HCT116 (cell line): Measurements from ENCODE around the gene SLC38A3. TPM values are rescaled to one million over a fixed set of nuclear protein-coding genes. Genes with fewer than 3 reads are reported as not detected.

ENCODE experiments used
- ATAC-seq: fragments of 200-7000 bp; cut with Tn5 transposase; 2 replicates; pipeline ENCODE4 v1.9.1; 2020; ENCODE audit warnings: mild to moderate bottlenecking, moderate library complexity
- BruUV-seq: library from RNA; stranded (reverse); fragments of 400-500 nt; replicated peaks from 2 replicates; lab custom pipeline; 2021; lab: Mats Ljungman, UMichigan
- CTCF ChIA-PET: fragments of 300-600 bp; sonication (Branson Sonifier 250); formaldehyde crosslinking; loops from one replicate; lab custom pipeline; 2021; ENCODE audit warnings: antibody characterized with exemption; lab: Charles Lee
- POLR2A ChIA-PET: fragments of 300-600, 350-600 bp; sonication (Branson Sonifier 250); formaldehyde crosslinking; loops from one replicate; lab custom pipeline; 2021; ENCODE audit warnings: antibody characterized with exemption; lab: Charles Lee
- RAD21 ChIA-PET, 2 experiments: fragments of 300-600 bp; sonication (Branson Sonifier 250); formaldehyde crosslinking; loops; one replicate each; lab custom pipeline; 2023; ENCODE audit warnings: low total read pairs in 2 of 2; ENCODE audit not compliant: uncharacterized antibody in 2 of 2, unreplicated experiment in 2 of 2, low non-redundant PET in 1 of 2; lab: Charles Lee
- DNase-seq: peaks from one replicate; pipeline ENCODE4 v3.0.0-alpha.2; 2010; ENCODE audit warnings: low read depth, low spot score
- H2AFZ ChIP-seq: fragments of 200-600 bp; shearing (Covaris generic), sonication (generic); 2 replicates; pipeline ENCODE4 v1.6.1; 2017; ENCODE audit warnings: low read depth, mixed run types, mixed read lengths, antibody characterized with exemption, low read length; ENCODE audit not compliant: poor library complexity, severe bottlenecking
- H3K27ac ChIP-seq: 2 replicates; pipeline ENCODE4 v1.5.1; 2012; ENCODE audit warnings: low read depth, low read length
- H3K27me3 ChIP-seq: fragments of 200-600 bp; sonication (generic); 2 replicates; pipeline ENCODE4 v1.6.1; 2016; ENCODE audit warnings: mixed run types, low read length, mixed read lengths; ENCODE audit not compliant: insufficient read depth
- H3K36me3 ChIP-seq, 2 experiments: fragments of 200-500 bp in 1 of 2; fragments of 200-600 bp in 1 of 2; sonication (Bioruptor generic) in 1 of 2; sonication (generic) in 1 of 2; 2 replicates each; pipeline versions ENCODE4 v1.5.1 to v1.6.1; 2014 to 2016; ENCODE audit warnings: low read length in 2 of 2, inconsistent platforms in 1 of 2, mixed read lengths in 1 of 2, mixed run types in 1 of 2; ENCODE audit not compliant: insufficient read depth in 2 of 2, control insufficient read depth in 1 of 2
- H3K4me1 ChIP-seq, 2 experiments: fragments of 200-600 bp in 1 of 2; sonication (generic) in 1 of 2; 2 replicates each; pipeline versions ENCODE4 v1.5.1 to v1.6.1; 2012 to 2017; ENCODE audit warnings: low read length in 2 of 2, inconsistent platforms in 1 of 2, mild to moderate bottlenecking in 1 of 2, mixed read lengths in 1 of 2, mixed run types in 1 of 2, moderate library complexity in 1 of 2; ENCODE audit not compliant: insufficient read depth in 2 of 2, control insufficient read depth in 1 of 2
- H3K4me2 ChIP-seq: fragments of 200-600 bp; sonication (generic); 2 replicates; pipeline ENCODE4 v1.6.1; 2017; ENCODE audit warnings: mixed run types, low read length, mixed read lengths
- H3K4me3 ChIP-seq, 2 experiments: fragments of 200-600 bp in 1 of 2; sonication (generic) in 1 of 2; replicated peaks in 1 of 2; 2 replicates each; pipeline ENCODE4 v1.5.1; 2011 to 2016; ENCODE audit warnings: low read length in 2 of 2, control low read depth in 1 of 2, low read depth in 1 of 2, mild to moderate bottlenecking in 1 of 2, mixed read lengths in 1 of 2, mixed run types in 1 of 2
- H3K79me2 ChIP-seq: fragments of 200-600 bp; sonication (generic); 2 replicates; pipeline ENCODE4 v1.6.1; 2017; ENCODE audit warnings: mild to moderate bottlenecking, mixed run types, low read length, moderate library complexity, mixed read lengths; ENCODE audit not compliant: insufficient read depth
- H3K9ac ChIP-seq: fragments of 200-600 bp; sonication (generic); 2 replicates; pipeline ENCODE4 v1.6.1; 2016; ENCODE audit warnings: low read length, mixed read lengths
- H3K9me2 ChIP-seq: fragments of 200-600 bp; sonication (generic), shearing (Covaris generic); 2 replicates; pipeline ENCODE4 v1.6.1; 2017; ENCODE audit warnings: mixed run types, mild to moderate bottlenecking, moderate library complexity; ENCODE audit not compliant: insufficient read depth
- H3K9me3 ChIP-seq, 2 experiments: fragments of 200-500 bp in 1 of 2; fragments of 200-600 bp in 1 of 2; sonication (Bioruptor generic) in 1 of 2; sonication (generic) in 1 of 2; 2 replicates each; pipeline ENCODE4 v1.6.1; 2014 to 2017; ENCODE audit warnings: low read length in 2 of 2, mixed read lengths in 2 of 2, inconsistent platforms in 1 of 2, low read depth in 1 of 2, mild to moderate bottlenecking in 1 of 2, mixed run types in 1 of 2, moderate library complexity in 1 of 2; ENCODE audit not compliant: control insufficient read depth in 1 of 2, insufficient read depth in 1 of 2
- H4K20me1 ChIP-seq: fragments of 200-600 bp; sonication (generic), shearing (Covaris generic); 2 replicates; pipeline ENCODE4 v1.6.1; 2017; ENCODE audit warnings: mixed run types, mild to moderate bottlenecking, moderate library complexity; ENCODE audit not compliant: insufficient read depth
- CBX3 ChIP-seq: IDR thresholded peaks from 2 replicates; pipeline ENCODE4 v1.6.1; 2012; ENCODE audit warnings: low read depth
- CEBPB ChIP-seq: IDR thresholded peaks from 2 replicates; pipeline ENCODE4 v1.6.1; 2012; ENCODE audit warnings: low read depth
- ELF1 ChIP-seq: IDR thresholded peaks from 2 replicates; pipeline ENCODE4 v1.6.1; 2012; ENCODE audit warnings: low read depth, borderline replicate concordance
- EZH2 ChIP-seq: fragments of 200-600 bp; sonication (generic); IDR thresholded peaks from 2 replicates; pipeline ENCODE4 v1.6.1; 2017; ENCODE audit warnings: antibody characterized with exemption, mixed run types
- EZH2phosphoT487 ChIP-seq: fragments of 200-600 bp; IDR thresholded peaks from 2 replicates; pipeline ENCODE4 v1.6.1; 2018; ENCODE audit warnings: antibody characterized with exemption, borderline replicate concordance
- JUND ChIP-seq: IDR thresholded peaks from 2 replicates; pipeline ENCODE4 v1.6.1; 2012
- POLR2A ChIP-seq: IDR thresholded peaks from 2 replicates; pipeline ENCODE4 v1.7.0; 2011; ENCODE audit warnings: borderline replicate concordance; ENCODE audit not compliant: insufficient read depth, insufficient read length; ENCODE audit errors: extremely low read depth
- POLR2AphosphoS5 ChIP-seq: IDR thresholded peaks from 2 replicates; pipeline ENCODE4 v1.6.1; 2011; ENCODE audit warnings: mild to moderate bottlenecking, low read depth, low read length, moderate library complexity
- RAD21 ChIP-seq: IDR thresholded peaks from 2 replicates; pipeline ENCODE4 v1.6.1; 2012; ENCODE audit warnings: low read depth, mild to moderate bottlenecking
- SIN3A ChIP-seq: IDR thresholded peaks from 2 replicates; pipeline ENCODE4 v1.6.1; 2012; ENCODE audit warnings: low read depth
- SP1 ChIP-seq: IDR thresholded peaks from 2 replicates; pipeline ENCODE4 v1.6.1; 2012; ENCODE audit warnings: low read depth
- SRF ChIP-seq: IDR thresholded peaks from 2 replicates; pipeline ENCODE4 v1.6.1; 2012; ENCODE audit warnings: low read depth
- TCF7L2 ChIP-seq: IDR thresholded peaks from 2 replicates; pipeline ENCODE4 v1.7.0; 2011; ENCODE audit warnings: borderline replicate concordance, inconsistent platforms; ENCODE audit not compliant: insufficient read depth, insufficient read length; ENCODE audit errors: extremely low read depth
- ZNF274 ChIP-seq: fragments of 200-500 bp; sonication (Bioruptor generic); IDR thresholded peaks from 2 replicates; pipeline ENCODE4 v1.6.1; 2014; ENCODE audit warnings: mild to moderate bottlenecking, low read depth, low read length, inconsistent platforms
- intact Hi-C: fragments of 100-400 bp; cut with micrococcal nuclease; formaldehyde crosslinking; loops from 2 replicates; pipeline ENCODE4 v1.10.0; 2022
- total RNA-seq: library from RNA; stranded (reverse); gene quantifications from one replicate; pipeline ENCODE4 v1.2.1, GENCODE V29; 2021; ENCODE audit not compliant: unreplicated experiment
- TF ChIP-seq, protein P1 (sequence below): IDR thresholded peaks from 2 replicates; pipeline ENCODE4 v1.6.1; 2012

Gene SLC38A3
- total RNA-seq, 1 experiment from 2014 or later = 3.1 TPM

DNA sequence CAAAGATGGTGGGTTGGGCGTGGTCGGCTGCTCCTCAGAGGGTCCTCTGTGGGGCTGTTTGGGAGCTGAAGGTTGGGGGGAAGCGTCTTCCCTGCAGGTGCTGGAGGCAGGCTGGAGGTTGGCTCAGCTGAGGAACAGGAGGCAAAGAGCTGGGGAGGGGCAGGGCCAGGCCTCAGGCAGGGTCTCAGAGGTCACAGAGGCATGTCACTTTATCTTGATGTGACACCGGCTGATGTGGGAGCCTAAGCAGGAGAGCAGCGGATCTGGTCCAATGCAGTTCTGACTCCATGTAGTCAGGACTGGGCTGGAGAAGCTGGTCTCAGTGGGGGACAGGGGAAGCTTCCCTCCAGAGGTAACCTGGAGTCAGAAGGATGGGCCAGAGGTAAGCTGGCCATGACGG is 21.3 kb upstream of the SLC38A3 start:
- Histone ChIP-seq H3K4me1 (peaks cover under 1 to 6% of the 10 kb centered on the region in 2 experiments; a peak in 2 of 4 replicates), H3K4me2 (no peak overlapping the region), H3K79me2 (no peaks in the 10 kb centered on the region), H3K36me3 (no peaks in the 10 kb centered on the region; a peak in 1 of 4 replicates), H3K27ac (no peak overlapping the region), H3K27me3 (no peaks in the 10 kb centered on the region), H4K20me1 (no peaks in the 10 kb centered on the region), H2AFZ (no peak overlapping the region), H3K9me3 (no peaks in the 10 kb centered on the region), H3K4me3 (no peak overlapping the region), H3K9ac (no peak overlapping the region), H3K9me2 (no peaks in the 10 kb centered on the region)
- POLR2A ChIA-PET = no interaction called here
- TF ChIP-seq POLR2AphosphoS5 = no peak
- TF ChIP-seq SIN3A = no peak
- no peak for TF ChIP-seq CBX3
- no peak for TF ChIP-seq ZNF274
- TF ChIP-seq, protein P1, sequence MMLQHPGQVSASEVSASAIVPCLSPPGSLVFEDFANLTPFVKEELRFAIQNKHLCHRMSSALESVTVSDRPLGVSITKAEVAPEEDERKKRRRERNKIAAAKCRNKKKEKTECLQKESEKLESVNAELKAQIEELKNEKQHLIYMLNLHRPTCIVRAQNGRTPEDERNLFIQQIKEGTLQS = no peak
- TF ChIP-seq RAD21 = no peak
- no peak for TF ChIP-seq ELF1
- no peak for TF ChIP-seq SRF
- no peak for TF ChIP-seq CEBPB
- TF ChIP-seq POLR2A = no peak
- TF ChIP-seq EZH2 = no peak
- RAD21 ChIA-PET = no interaction called here
- no TSS peak for BruUV-seq
- no peak for DNase-seq
- CTCF ChIA-PET = no interaction called here
- ATAC-seq = no peak
- intact Hi-C loops = no loop called here

DNA sequence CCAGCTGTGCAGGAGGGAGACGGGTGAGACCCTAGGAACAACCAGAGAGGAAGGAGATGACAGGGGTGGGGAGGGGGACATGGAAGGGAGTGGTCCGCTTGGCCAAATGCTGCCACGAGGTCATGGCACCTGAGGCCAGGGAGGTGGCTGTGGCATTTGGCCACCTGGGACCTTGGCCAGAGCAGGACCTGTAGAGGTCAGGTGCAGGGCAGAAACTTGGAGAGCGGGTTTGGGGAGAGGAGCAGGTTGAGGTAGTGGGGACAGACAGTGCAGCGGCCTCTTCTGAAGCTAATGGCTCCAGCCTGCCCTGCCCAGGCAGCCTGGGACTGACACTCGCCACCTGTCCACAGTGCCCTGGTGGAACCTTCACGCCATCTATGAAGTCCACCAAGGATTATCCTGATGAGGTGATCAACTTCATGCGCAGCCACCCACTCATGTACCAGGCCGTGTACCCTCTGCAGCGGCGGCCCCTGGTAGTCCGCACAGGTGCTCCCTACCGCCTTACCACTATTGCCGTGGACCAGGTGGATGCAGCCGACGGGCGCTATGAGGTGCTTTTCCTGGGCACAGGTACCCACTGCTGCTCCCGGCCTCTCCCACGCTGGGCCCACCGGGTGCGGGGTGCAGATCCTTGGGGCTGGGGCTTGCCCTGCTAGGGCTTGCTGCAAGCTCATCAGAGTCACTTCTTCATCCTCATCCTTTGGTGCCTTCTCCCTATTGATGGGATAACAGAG is 20.7 kb upstream of the SLC38A3 start:
- ChIA-PET RAD21 (no interaction called here), POLR2A (no interaction called here)
- H3K27ac ChIP-seq = no peak overlapping the region
- DNase-seq = no peak
- no peak overlapping the region for H3K4me2 ChIP-seq
- intact Hi-C loops = no loop called here
- H3K27me3 ChIP-seq = no peaks in the 10 kb centered on the region
- no peak overlapping the region for H3K4me3 ChIP-seq
- H3K9me3 ChIP-seq = no peaks in the 10 kb centered on the region
- no peaks in the 10 kb centered on the region for H3K9me2 ChIP-seq
- BruUV-seq = no TSS peak
- peaks cover 2 to 7% of the 10 kb centered on the region in 2 experiments; a peak in 3 of 4 replicates for H3K4me1 ChIP-seq
- H3K36me3 ChIP-seq = no peaks in the 10 kb centered on the region; a peak in 1 of 4 replicates
- TF ChIP-seq, protein P1 = no peak
- no peak for TF ChIP-seq TCF7L2
- no peak for TF ChIP-seq POLR2A
- no peak for TF ChIP-seq SP1
- TF ChIP-seq JUND = no peak
- no peak for TF ChIP-seq EZH2phosphoT487
- TF ChIP-seq, all 23 proteins: peak for 0
- no peak overlapping the region for H2AFZ ChIP-seq
- no peaks in the 10 kb centered on the region for H4K20me1 ChIP-seq
- no peak overlapping the region for H3K9ac ChIP-seq
- CTCF ChIA-PET = no interaction called here
- ATAC-seq = no peak
- H3K79me2 ChIP-seq = no peaks in the 10 kb centered on the region
